ENCODE measurements around the gene SAP30BP.

- TF ChIP-seq JDP2 (CRISPR knock-in tag; IDR thresholded peaks at IDR 0.05; ENCODE audit: borderline replicate concordance) (no peak), ARID2 (CRISPR knock-in tag; IDR thresholded peaks at IDR 0.05; ENCODE audit: borderline replicate concordance) (no peak), ZNF224 (CRISPR knock-in tag; IDR thresholded peaks at IDR 0.05) (no peak), USF2 (IDR thresholded peaks at IDR 0.05; ENCODE audit: low read depth, low read length) (no peak), USF2 (CRISPR knock-in tag; IDR thresholded peaks at IDR 0.05; ENCODE audit: borderline replicate concordance) (no peak)
These were observed 27.4 kb downstream of the SAP30BP start for GRCh38 chr17:75694536-75694935.
